ENCODE measurements around the gene GRIK3.

The GRIK3 gene

GRCh38 chr1:36773827-36774541 is 260.3 kb downstream of the GRIK3 start:
- in situ Hi-C loops (cut with HindIII; ENCODE audit: low sequenced_read_pairs), result no loop called here
- no peak for TF ChIP-seq CTCF (IDR thresholded peaks at IDR 0.05; ENCODE audit: low read depth, low read length)
- no peak overlapping the region for H3K4me3 ChIP-seq (ENCODE audit: low read depth, low read length)
- no peak for DNase-seq (ENCODE audit: low read depth, low spot score)

GRCh38 chr1:36772647-36773495 is 261.4 kb downstream of the GRIK3 start:
- DNase-seq (ENCODE audit: low read depth, low spot score), result no peak
- no peak overlapping the region for H3K4me3 ChIP-seq (ENCODE audit: low read depth, low read length)
- TF ChIP-seq CTCF (IDR thresholded peaks at IDR 0.05; ENCODE audit: low read depth, low read length), result no peak
- in situ Hi-C loops (cut with HindIII; ENCODE audit: low sequenced_read_pairs), result no loop called here

GRCh38 chr1:36771660-36772284 is 262.5 kb downstream of the GRIK3 start:
- no peak overlapping the region for H3K4me3 ChIP-seq (ENCODE audit: low read depth, low read length)
- in situ Hi-C loops (cut with HindIII; ENCODE audit: low sequenced_read_pairs), result no loop called here
- no peak for DNase-seq (ENCODE audit: low read depth, low spot score)
- TF ChIP-seq CTCF (IDR thresholded peaks at IDR 0.05; ENCODE audit: low read depth, low read length), result no peak

GRCh38 chr1:36771240-36771639 is 263.1 kb downstream of the GRIK3 start:
- DNase-seq (ENCODE audit: low read depth, low spot score), result no peak
- in situ Hi-C loops (cut with HindIII; ENCODE audit: low sequenced_read_pairs), result no loop called here
- H3K4me3 ChIP-seq (ENCODE audit: low read depth, low read length), result no peak overlapping the region
- no peak for TF ChIP-seq CTCF (IDR thresholded peaks at IDR 0.05; ENCODE audit: low read depth, low read length)

- no peak for DNase-seq (ENCODE audit: low read depth, low spot score)
- H3K4me3 ChIP-seq (ENCODE audit: low read depth, low read length), result no peak overlapping the region
- in situ Hi-C loops (cut with HindIII; ENCODE audit: low sequenced_read_pairs), result no loop called here
- TF ChIP-seq CTCF (IDR thresholded peaks at IDR 0.05; ENCODE audit: low read depth, low read length), result no peak
Measured at GRCh38 chr1:36769886-36770830, 264.2 kb downstream of the GRIK3 start.
